Measurements from ENCODE around the gene ADGRE3. TPM values are rescaled to one million over a fixed set of nuclear protein-coding genes. Genes with fewer than 3 reads are reported as not detected.

Gene ADGRE3
- total RNA-seq, 1 donor from 2014 or later: not detected

GRCh38 chr19:14582894-14583340 is 91.7 kb downstream of the ADGRE3 start, which contains the start of gene CLEC17A:
Gene CLEC17A (plus strand): TSS chr19:14583084. CDS start chr19:14583161, 77 bp downstream.
- H3K36me3 Mint-ChIP-seq (ENCODE audit: unreplicated experiment): no peaks in the 10 kb centered on the region
- peaks cover 8% of the 10 kb centered on the region for H3K9me3 Mint-ChIP-seq (ENCODE audit: unreplicated experiment)
- no peak within 1 kb of the TSS for H3K27ac Mint-ChIP-seq (ENCODE audit: unreplicated experiment)
- DNase-seq: no peak
- peaks cover 6% of the 10 kb centered on the region for H3K27me3 Mint-ChIP-seq (ENCODE audit: unreplicated experiment)
- no peak within 1 kb of the TSS for H3K4me3 Mint-ChIP-seq (ENCODE audit: unreplicated experiment)
- no peaks in the 10 kb centered on the region for H3K4me1 Mint-ChIP-seq (ENCODE audit: low read depth, unreplicated experiment)
- no peak for TF ChIP-seq CTCF (IDR thresholded peaks at IDR 0.05; ENCODE audit: partially characterized antibody, unreplicated experiment)

- no peak for TF ChIP-seq CTCF (IDR thresholded peaks at IDR 0.05; ENCODE audit: partially characterized antibody, unreplicated experiment)
- Mint-ChIP-seq H3K27me3 (ENCODE audit: unreplicated experiment) (peaks cover 2% of the 10 kb centered on the region), H3K36me3 (ENCODE audit: unreplicated experiment) (no peaks in the 10 kb centered on the region), H3K9me3 (ENCODE audit: unreplicated experiment) (peaks cover 9% of the 10 kb centered on the region), H3K4me1 (ENCODE audit: low read depth, unreplicated experiment) (no peaks in the 10 kb centered on the region), H3K27ac (ENCODE audit: unreplicated experiment) (no peak overlapping the region), H3K4me3 (ENCODE audit: unreplicated experiment) (no peak overlapping the region)
- DNase-seq: no peak
Measured at GRCh38 chr19:14580623-14581237, 93.9 kb downstream of the ADGRE3 start.

DNA sequence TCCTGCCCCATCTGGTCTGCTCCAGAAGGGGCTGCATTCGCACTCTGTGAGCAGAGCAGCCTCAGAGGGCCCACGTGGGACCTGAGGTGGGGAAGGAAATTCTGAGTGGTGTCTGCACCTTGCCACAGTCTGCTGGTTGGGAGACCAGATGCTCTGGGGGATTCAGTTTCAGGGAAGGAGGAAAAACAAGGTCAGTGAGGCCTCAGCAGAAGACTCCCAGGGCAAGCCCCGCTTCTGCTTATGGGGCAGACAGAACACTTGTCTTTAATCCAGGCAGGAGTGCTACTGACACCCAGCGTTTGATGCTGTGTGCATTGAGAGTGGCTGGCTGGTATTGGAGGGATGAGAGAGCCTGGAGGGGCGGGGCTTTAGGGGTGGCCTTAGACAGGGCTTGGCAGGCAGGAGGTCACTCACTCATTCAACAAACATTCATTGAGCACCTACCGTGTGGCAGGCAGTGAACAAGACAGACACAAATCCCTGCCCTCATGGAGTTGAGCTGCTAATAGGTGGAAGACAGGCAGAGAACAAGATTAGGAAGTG is 96.7 kb downstream of the ADGRE3 start:
- H3K4me3 Mint-ChIP-seq (ENCODE audit: unreplicated experiment): no peak overlapping the region
- H3K27ac Mint-ChIP-seq (ENCODE audit: unreplicated experiment): peak overlapping the region; percentile 80
- H3K9me3 Mint-ChIP-seq (ENCODE audit: unreplicated experiment): peaks cover 9% of the 10 kb centered on the region
- DNase-seq: peak; percentile 51
- TF ChIP-seq CTCF (IDR thresholded peaks at IDR 0.05; ENCODE audit: partially characterized antibody, unreplicated experiment): no peak
- H3K27me3 Mint-ChIP-seq (ENCODE audit: unreplicated experiment): peaks cover 4% of the 10 kb centered on the region
- H3K36me3 Mint-ChIP-seq (ENCODE audit: unreplicated experiment): no peaks in the 10 kb centered on the region
- H3K4me1 Mint-ChIP-seq (ENCODE audit: low read depth, unreplicated experiment): peaks cover 6% of the 10 kb centered on the region

DNA sequence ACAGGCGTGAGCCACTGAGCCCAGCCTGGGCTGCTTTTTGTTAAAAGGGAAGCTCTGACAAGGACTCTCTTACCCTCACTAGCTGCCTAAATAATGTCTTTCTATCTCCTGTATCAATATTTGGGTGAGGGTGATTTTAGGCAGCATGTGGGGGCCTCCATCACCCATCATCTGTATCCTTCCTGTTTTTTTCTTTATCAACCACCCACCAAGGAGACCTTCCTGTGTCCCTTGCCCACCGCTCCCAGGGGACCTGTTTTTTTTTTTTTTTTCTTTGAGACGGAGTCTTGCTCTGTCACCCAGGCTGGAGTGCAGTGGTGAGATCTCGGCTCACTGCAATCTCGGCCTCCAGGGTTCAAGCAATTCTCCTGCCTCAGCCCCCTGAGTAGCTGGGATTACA is 97.4 kb downstream of the ADGRE3 start:
- DNase-seq: no peak
- H3K4me3 Mint-ChIP-seq (ENCODE audit: unreplicated experiment): no peak overlapping the region
- H3K9me3 Mint-ChIP-seq (ENCODE audit: unreplicated experiment): peaks cover 9% of the 10 kb centered on the region
- peaks cover 6% of the 10 kb centered on the region for H3K4me1 Mint-ChIP-seq (ENCODE audit: low read depth, unreplicated experiment)
- H3K36me3 Mint-ChIP-seq (ENCODE audit: unreplicated experiment): no peaks in the 10 kb centered on the region
- no peak overlapping the region for H3K27ac Mint-ChIP-seq (ENCODE audit: unreplicated experiment)
- H3K27me3 Mint-ChIP-seq (ENCODE audit: unreplicated experiment): peaks cover 4% of the 10 kb centered on the region
- no peak for TF ChIP-seq CTCF (IDR thresholded peaks at IDR 0.05; ENCODE audit: partially characterized antibody, unreplicated experiment)

DNA sequence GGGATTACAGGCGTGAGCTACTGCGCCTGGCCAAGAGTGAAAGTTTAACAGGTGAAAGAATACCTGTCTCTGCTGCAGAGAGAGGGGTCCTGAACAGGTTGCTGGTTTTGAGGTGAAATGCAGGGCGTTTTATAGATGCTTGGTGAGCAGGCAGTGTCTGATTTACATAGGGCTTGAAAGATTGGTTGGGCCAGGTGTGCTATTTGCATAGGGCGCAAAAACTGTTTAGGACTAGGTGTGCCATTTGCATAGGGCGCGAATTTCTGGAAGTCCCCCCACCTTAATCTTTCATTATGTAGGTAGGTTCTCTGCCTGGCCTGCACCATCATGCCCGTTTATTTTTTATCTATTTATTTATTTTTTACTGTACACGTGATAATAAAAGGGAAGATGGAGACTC is 98.3 kb downstream of the ADGRE3 start:
- Mint-ChIP-seq H3K36me3 (ENCODE audit: unreplicated experiment) (no peaks in the 10 kb centered on the region), H3K9me3 (ENCODE audit: unreplicated experiment) (peaks cover 9% of the 10 kb centered on the region)

More for the DNA sequence above, 98.3 kb downstream of the ADGRE3 start:
- Mint-ChIP-seq H3K27ac (ENCODE audit: unreplicated experiment) (no peak overlapping the region), H3K4me1 (ENCODE audit: low read depth, unreplicated experiment) (peaks cover 6% of the 10 kb centered on the region), H3K27me3 (ENCODE audit: unreplicated experiment) (peaks cover 4% of the 10 kb centered on the region), H3K4me3 (ENCODE audit: unreplicated experiment) (no peak overlapping the region)
- DNase-seq: no peak
- no peak for TF ChIP-seq CTCF (IDR thresholded peaks at IDR 0.05; ENCODE audit: partially characterized antibody, unreplicated experiment)
